ENCODE data around the gene YPEL1. TPM values are rescaled to one million over a fixed set of nuclear protein-coding genes. Genes with fewer than 3 reads are reported as not detected.

The YPEL1 gene
- total RNA-seq, 4 donors from 2014 or later: 2.3 to 13.7 (median 7.6) TPM

- intact Hi-C loops (cut with DNase I; ENCODE audit: low total_unique reads): no loop called here
- DNase-seq: no peak
- H3K36me3 ChIP-seq: no peaks in the 10 kb centered on the region
Observed at GRCh38 chr22:21657360-21658032, 78.1 kb downstream of the YPEL1 start.

GRCh38 chr22:21657020-21657359 lies 78.6 kb downstream of the YPEL1 start:
- DNase-seq: no peak
- H3K27ac ChIP-seq: no peak overlapping the region
- no peaks in the 10 kb centered on the region for H3K9me3 ChIP-seq
- intact Hi-C loops (cut with DNase I; ENCODE audit: low total_unique reads): no loop called here
- no peaks in the 10 kb centered on the region for H3K36me3 ChIP-seq
- H3K4me3 ChIP-seq: no peak overlapping the region
- no peaks in the 10 kb centered on the region for H3K4me1 ChIP-seq
- no peak for TF ChIP-seq CTCF (IDR thresholded peaks at IDR 0.05)
- no peak for TF ChIP-seq POLR2A (IDR thresholded peaks at IDR 0.05)
- H3K27me3 ChIP-seq: peaks cover 0 to 8% of the 10 kb centered on the region in 2 donors

More at GRCh38 chr22:21657360-21658032, 78.1 kb downstream of the YPEL1 start:
- TF ChIP-seq CTCF (IDR thresholded peaks at IDR 0.05): no peak
- TF ChIP-seq POLR2A (IDR thresholded peaks at IDR 0.05): peak in 1 of 2 donors; percentile 16
- H3K27me3 ChIP-seq: peaks cover 0 to 8% of the 10 kb centered on the region in 2 donors
- no peaks in the 10 kb centered on the region for H3K4me1 ChIP-seq
- H3K9me3 ChIP-seq: no peaks in the 10 kb centered on the region
- no peak overlapping the region for H3K27ac ChIP-seq
- peak overlapping the region; percentile 23 to 24 for H3K4me3 ChIP-seq

- intact Hi-C loops (cut with DNase I; ENCODE audit: low total_unique reads): no loop called here
- H3K4me1 ChIP-seq: peaks cover 0 to 7% of the 10 kb centered on the region in 2 donors
- peaks cover 0 to 5% of the 10 kb centered on the region in 2 donors for H3K27me3 ChIP-seq
- no peak for DNase-seq
- H3K9me3 ChIP-seq: no peaks in the 10 kb centered on the region
- H3K4me3 ChIP-seq: peak overlapping the region; percentile 44 to 46
- TF ChIP-seq POLR2A (IDR thresholded peaks at IDR 0.05) (no peak), CTCF (IDR thresholded peaks at IDR 0.05) (no peak)
- H3K36me3 ChIP-seq: no peaks in the 10 kb centered on the region
- H3K27ac ChIP-seq: no peak overlapping the region
Observed at GRCh38 chr22:21652547-21653545, 82.7 kb downstream of the YPEL1 start.

- no peaks in the 10 kb centered on the region for H3K27me3 ChIP-seq
- no peaks in the 10 kb centered on the region for H3K9me3 ChIP-seq
- peak overlapping the region; percentile 44 to 46 for H3K4me3 ChIP-seq
- TF ChIP-seq CTCF (IDR thresholded peaks at IDR 0.05): no peak
- no peak for TF ChIP-seq POLR2A (IDR thresholded peaks at IDR 0.05)
- peak; percentile 81 to 84 for DNase-seq
- no peaks in the 10 kb centered on the region for H3K36me3 ChIP-seq
- no peak overlapping the region for H3K27ac ChIP-seq
- peaks cover 0 to 7% of the 10 kb centered on the region in 2 donors for H3K4me1 ChIP-seq
- intact Hi-C loops (cut with DNase I; ENCODE audit: low total_unique reads): no loop called here
Observed at GRCh38 chr22:21652010-21652546, 83.5 kb downstream of the YPEL1 start.

All from uterus (tissue), 4 donors.